G401 (cell line): ENCODE measurements around the gene SCARF2. TPM values are rescaled to one million over a fixed set of nuclear protein-coding genes. Genes with fewer than 3 reads are reported as not detected.
"Not testable (repeated sequence)": the region's sequence is repeated elsewhere in the genome, so short reads cannot be mapped to it uniquely, and the experiment has no call there.

ENCODE experiments used
- DNase-seq: peaks from one replicate; pipeline ENCODE4 v3.0.0-alpha.2; 2015; ENCODE audit warnings: low spot score
- in situ Hi-C: cut with HindIII; loops from 2 replicates; pipeline ENCODE4 v1.10.0; 2016; ENCODE audit warnings: low sequenced_read_pairs, mixed read lengths
- total RNA-seq: library from RNA; depleted of rRNA; stranded (reverse); fragments of >200 nt; shearing (Covaris generic); gene quantifications from 2 replicates; pipeline ENCODE4 v1.2.3, GENCODE V29; 2014; rRNA removed

The SCARF2 gene
- total RNA-seq, result 46.8 and 53.4 TPM in 2 replicates

- DNase-seq, result no peak
- in situ Hi-C loops, result no loop called here
Measured at GRCh38 chr22:20437613-20438426, at the start of gene SCARF2. Gene SCARF2 (minus strand): TSS chr22:20437825. CDS start chr22:20437754, 71 bp downstream.

GRCh38 chr22:20486229-20486628, 48.6 kb upstream of the SCARF2 start:
- in situ Hi-C loops, result no loop called here
- DNase-seq, result no peak

GRCh38 chr22:20484948-20485683, 47.5 kb upstream of the SCARF2 start:
- in situ Hi-C loops, result no loop called here

GRCh38 chr22:20483771-20484170, 46.1 kb upstream of the SCARF2 start:
- no peak for DNase-seq
- in situ Hi-C loops, result no loop called here

More at GRCh38 chr22:20484948-20485683, 47.5 kb upstream of the SCARF2 start:
- DNase-seq, result no peak

GRCh38 chr22:20483143-20483506, 45.5 kb upstream of the SCARF2 start:
- in situ Hi-C loops, result not testable (repeated sequence)

GRCh38 chr22:20479612-20480196, 42.1 kb upstream of the SCARF2 start:
- in situ Hi-C loops, result no loop called here

More at GRCh38 chr22:20483143-20483506, 45.5 kb upstream of the SCARF2 start:
- not testable (repeated sequence) for DNase-seq

GRCh38 chr22:20478059-20478458, 40.4 kb upstream of the SCARF2 start:
- in situ Hi-C loops, DNase-seq: not testable (repeated sequence)

More at GRCh38 chr22:20479612-20480196, 42.1 kb upstream of the SCARF2 start:
- DNase-seq, result no peak

- DNase-seq, in situ Hi-C loops: not testable (repeated sequence)
Measured at GRCh38 chr22:20475569-20475968, 37.9 kb upstream of the SCARF2 start.

- in situ Hi-C loops, result no loop called here
- no peak for DNase-seq
Measured at GRCh38 chr22:20475115-20475436, 37.5 kb upstream of the SCARF2 start.

- in situ Hi-C loops, result no loop called here
- DNase-seq, result no peak
Measured at GRCh38 chr22:20472629-20473442, 35.2 kb upstream of the SCARF2 start.

- no peak for DNase-seq
- in situ Hi-C loops, result no loop called here
Measured at GRCh38 chr22:20471126-20471833, 33.7 kb upstream of the SCARF2 start.

- in situ Hi-C loops, DNase-seq: not testable (repeated sequence)
Measured at GRCh38 chr22:20470525-20470924, 32.9 kb upstream of the SCARF2 start.

GRCh38 chr22:20469110-20469868, 31.7 kb upstream of the SCARF2 start:
- in situ Hi-C loops, result no loop called here

GRCh38 chr22:20466659-20467379, 29.2 kb upstream of the SCARF2 start:
- DNase-seq, result no peak
- in situ Hi-C loops, result no loop called here

More at GRCh38 chr22:20469110-20469868, 31.7 kb upstream of the SCARF2 start:
- DNase-seq, result no peak

- in situ Hi-C loops, result no loop called here
- DNase-seq, result no peak
Measured at GRCh38 chr22:20465759-20466077, 28.1 kb upstream of the SCARF2 start.

GRCh38 chr22:20464912-20465758, 27.5 kb upstream of the SCARF2 start:
- DNase-seq, result no peak
- in situ Hi-C loops, result no loop called here
